ENCODE data around the gene RETN. TPM values are rescaled to one million over a fixed set of nuclear protein-coding genes. Genes with fewer than 3 reads are reported as not detected.
A peak's percentile ranks its signal among the peaks of the same experiment; 100 is the strongest.

RETN gene
- total RNA-seq, 2 donors from 2014 or later, result not detected

DNA sequence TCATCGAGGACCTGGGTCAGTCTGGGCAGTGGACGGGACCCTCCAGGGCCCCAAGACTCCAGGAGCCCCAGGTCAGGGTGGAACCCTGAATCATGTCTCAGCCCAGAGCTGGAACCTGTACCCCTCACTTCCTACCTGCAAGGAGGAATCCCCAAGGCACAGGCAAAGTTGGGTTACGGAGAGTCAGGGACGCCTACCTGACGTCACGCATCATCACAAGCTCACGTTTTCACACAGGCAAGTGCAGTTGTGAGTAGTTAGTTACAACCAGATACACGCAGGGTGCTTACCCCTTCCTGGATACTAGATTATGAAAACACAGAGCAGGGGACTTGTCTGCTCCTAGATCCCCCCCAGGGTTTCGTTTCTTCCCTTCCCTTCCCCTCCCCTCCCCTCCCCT, 1.9 kb downstream of the RETN start:
- Mint-ChIP-seq H3K9me3 (no peaks in the 10 kb centered on the region), H3K36me3 (peaks cover 0 to 5% of the 10 kb centered on the region in 2 donors), H3K27ac (no peak overlapping the region)
- DNase-seq (ENCODE audit: low spot score in 2 of 2) (no peak), ATAC-seq (no peak)

DNA sequence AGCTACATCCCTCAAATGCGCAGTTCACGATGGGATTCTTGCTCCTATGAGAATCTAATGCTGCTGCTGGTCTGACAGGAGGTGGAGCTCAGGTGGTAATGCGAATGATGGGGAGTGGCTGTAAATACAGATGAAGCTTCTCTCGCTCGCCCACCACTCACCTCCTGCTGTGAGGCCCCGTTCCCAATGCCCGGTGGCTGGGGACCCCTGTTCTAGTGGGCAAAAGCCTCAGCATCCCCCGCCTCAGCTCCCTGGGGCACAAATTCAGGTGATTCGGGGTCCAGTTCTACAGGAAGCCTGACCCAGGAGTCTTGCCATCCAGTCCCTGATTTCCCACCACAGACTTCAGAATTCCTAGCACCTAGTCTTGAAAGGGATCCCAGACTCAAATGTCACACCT, 3.7 kb downstream of the RETN start:
- Mint-ChIP-seq H3K36me3 (peaks cover 0 to 5% of the 10 kb centered on the region in 2 donors), H3K27ac (no peak overlapping the region), H3K9me3 (no peaks in the 10 kb centered on the region)
- ATAC-seq (no peak), DNase-seq (ENCODE audit: low spot score in 2 of 2) (no peak)

DNA sequence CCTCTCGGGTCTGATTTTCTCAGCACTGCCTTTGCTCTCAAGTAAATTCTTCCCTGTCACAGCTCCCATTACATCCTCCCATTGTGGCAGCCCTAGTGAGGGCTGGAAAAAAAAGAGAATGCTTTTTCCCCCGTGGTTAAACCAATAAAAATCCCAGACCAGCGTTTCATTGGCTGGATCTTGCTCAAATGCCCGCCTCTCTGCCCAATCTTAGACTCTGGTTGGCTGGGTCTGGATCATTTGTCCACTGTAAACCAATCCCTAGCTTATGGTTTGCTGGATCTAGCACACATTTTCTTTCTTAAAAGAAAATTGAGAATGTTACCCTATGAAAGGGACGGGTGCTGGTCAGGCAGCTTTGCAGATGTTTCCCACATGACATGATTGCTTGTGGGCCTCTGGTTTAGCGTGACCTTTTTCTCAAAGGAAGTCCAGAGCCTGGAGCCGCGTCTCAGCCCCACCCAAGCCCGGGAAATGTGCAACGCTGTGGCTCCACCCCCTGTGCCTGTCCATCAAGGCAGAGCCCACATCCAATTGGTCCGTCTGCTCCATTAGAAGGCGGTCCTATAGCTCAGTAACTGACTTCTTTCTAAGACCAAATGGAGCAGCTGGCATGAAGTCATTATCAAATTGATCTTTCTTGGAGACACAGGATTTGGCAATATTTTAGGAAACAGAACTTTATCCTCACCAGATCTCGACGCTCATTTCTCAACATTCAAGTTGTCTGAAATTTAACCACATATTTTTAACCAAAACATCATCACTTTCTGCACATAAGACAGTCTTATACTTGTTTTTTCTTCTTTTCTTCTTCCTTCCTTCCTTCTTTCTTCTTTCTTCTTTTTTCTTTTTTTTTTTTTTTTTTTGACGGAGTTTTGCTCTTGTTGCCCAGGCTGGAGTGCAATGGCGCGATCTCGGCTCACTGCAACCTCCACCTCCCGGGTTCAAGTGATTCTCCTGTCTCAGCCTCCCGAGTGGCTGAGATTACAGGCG, 5.5 kb downstream of the RETN start:
- H3K36me3 Mint-ChIP-seq, result peaks cover 0 to 5% of the 10 kb centered on the region in 2 donors
- peak in 1 of 2 donors; percentile 23 for DNase-seq (ENCODE audit: low spot score in 2 of 2)
- no peak overlapping the region for H3K27ac Mint-ChIP-seq
- ATAC-seq, result peak in 1 of 2 donors; percentile 23
- no peaks in the 10 kb centered on the region for H3K9me3 Mint-ChIP-seq

DNA sequence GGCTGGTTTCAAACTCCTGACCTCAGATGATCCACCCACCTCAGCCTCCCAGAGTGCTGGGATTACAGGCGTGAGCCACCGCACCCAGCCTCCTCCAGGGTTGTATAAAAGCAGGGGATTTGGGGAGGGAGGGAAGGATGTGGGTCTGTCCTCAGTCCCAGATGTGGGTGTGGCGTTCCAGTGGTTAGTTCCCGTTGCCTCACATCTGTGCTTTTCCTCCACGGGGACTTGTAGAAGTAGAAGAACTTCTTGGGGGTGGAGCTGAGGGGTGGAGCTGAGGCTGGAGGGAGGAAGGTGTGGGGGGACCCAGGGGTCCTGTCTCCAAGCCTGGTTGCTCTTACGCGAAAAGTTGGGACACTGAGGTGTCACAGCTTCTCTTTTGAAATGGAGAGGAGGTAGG, 7.5 kb downstream of the RETN start:
- Mint-ChIP-seq H3K36me3 (peaks cover 2 to 5% of the 10 kb centered on the region in 2 donors), H3K27ac (no peak overlapping the region), H3K9me3 (no peaks in the 10 kb centered on the region)
- DNase-seq (ENCODE audit: low spot score in 2 of 2) (no peak), ATAC-seq (no peak)

DNA sequence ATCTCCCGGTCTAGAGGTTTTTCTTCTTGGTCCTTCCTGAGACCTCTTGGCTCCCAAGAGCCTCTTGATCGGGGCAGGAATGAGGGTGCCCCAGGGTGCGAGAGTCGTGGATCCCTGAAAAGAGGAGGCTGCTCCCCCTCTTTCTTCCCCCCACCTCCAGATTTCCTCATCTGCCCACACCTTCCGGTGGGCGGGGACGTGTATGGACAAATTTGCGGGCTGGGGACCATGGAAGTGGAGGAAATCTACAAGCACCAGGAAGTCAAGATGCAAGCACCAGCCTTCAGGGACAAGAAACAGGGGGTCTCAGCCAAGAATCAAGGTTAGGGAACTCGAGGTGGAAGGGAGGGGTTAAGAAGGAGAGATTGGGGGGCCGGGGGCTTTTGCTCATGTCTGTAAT, 8.0 kb downstream of the RETN start, which contains the start of gene MCEMP1:
MCEMP1 (plus strand) TSS at position 237 of the 400 bp plus-strand sequence; CDS start at position 268, 31 bp downstream.
- ATAC-seq, result no peak
- DNase-seq (ENCODE audit: low spot score in 2 of 2), result no peak
- H3K27ac Mint-ChIP-seq, result no peak within 1 kb of the TSS
- peaks cover 5 to 6% of the 10 kb centered on the region in 2 donors for H3K36me3 Mint-ChIP-seq
- no peaks in the 10 kb centered on the region for H3K9me3 Mint-ChIP-seq

DNA sequence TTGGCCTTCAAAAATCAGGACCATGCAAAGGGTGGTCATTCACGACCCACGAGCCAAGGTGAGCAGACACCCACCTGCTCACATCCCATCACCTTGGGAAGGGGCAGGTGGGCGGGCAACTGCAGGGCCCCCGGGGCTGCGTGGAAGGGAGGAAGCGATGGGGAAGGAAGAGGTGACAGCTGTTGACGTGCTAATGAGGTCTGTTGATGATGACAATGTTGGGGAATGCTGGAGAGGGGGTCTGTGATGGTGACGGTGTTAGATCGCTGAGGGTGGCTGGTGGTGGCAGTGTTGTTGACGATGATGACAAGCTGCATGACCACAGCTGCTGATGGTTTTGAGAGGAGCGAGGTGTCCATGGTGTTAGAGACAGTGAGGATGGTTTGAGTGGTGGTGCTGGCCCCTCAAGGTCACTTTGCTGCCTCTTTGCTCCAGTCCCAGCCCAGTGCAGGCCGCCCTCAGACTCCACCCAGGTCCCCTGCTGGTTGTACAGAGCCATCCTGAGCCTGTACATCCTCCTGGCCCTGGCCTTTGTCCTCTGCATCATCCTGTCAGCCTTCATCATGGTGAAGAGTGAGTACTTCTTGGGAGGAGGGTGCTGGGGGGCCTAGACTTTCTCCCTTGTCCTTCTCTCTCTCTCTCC, 8.9 kb downstream of the RETN start:
- no peak for ATAC-seq
- Mint-ChIP-seq H3K9me3 (no peaks in the 10 kb centered on the region), H3K27ac (no peak overlapping the region), H3K36me3 (peaks cover 9 to 11% of the 10 kb centered on the region in 2 donors)
- DNase-seq (ENCODE audit: low spot score in 2 of 2), result no peak

DNA sequence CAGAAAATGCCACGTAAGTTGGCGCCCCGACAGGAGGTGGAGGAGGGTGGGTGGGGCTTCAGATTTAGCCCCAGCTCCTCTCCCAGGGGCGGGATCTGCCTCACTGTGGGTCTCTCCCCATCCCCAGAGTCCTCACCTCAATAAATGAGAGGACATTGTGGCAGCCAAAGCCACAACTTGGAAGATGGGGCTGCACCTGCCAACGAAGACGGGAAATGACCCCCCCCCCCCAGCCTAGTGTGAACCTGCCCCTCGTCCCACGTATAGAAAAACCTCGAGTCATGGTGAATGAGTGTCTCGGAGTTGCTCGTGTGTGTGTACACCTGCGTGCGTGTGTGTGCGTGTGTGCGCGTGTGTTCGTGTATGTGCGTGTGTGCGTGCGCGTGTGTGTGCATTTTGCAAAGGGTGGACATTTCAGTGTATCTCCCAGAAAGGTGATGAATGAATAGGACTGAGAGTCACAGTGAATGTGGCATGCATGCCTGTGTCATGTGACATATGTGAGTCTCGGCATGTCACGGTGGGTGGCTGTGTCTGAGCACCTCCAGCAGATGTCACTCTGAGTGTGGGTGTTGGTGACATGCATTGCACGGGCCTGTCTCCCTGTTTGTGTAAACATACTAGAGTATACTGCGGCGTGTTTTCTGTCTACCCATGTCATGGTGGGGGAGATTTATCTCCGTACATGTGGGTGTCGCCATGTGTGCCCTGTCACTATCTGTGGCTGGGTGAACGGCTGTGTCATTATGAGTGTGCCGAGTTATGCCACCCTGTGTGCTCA, 10.3 kb downstream of the RETN start:
- peak; percentile 62 to 67 for ATAC-seq
- Mint-ChIP-seq H3K9me3 (no peaks in the 10 kb centered on the region), H3K36me3 (peaks cover 8 to 12% of the 10 kb centered on the region in 2 donors), H3K27ac (peak overlapping the region; percentile 57 to 91)
- peak; percentile 53 to 67 for DNase-seq (ENCODE audit: low spot score in 2 of 2)

DNA sequence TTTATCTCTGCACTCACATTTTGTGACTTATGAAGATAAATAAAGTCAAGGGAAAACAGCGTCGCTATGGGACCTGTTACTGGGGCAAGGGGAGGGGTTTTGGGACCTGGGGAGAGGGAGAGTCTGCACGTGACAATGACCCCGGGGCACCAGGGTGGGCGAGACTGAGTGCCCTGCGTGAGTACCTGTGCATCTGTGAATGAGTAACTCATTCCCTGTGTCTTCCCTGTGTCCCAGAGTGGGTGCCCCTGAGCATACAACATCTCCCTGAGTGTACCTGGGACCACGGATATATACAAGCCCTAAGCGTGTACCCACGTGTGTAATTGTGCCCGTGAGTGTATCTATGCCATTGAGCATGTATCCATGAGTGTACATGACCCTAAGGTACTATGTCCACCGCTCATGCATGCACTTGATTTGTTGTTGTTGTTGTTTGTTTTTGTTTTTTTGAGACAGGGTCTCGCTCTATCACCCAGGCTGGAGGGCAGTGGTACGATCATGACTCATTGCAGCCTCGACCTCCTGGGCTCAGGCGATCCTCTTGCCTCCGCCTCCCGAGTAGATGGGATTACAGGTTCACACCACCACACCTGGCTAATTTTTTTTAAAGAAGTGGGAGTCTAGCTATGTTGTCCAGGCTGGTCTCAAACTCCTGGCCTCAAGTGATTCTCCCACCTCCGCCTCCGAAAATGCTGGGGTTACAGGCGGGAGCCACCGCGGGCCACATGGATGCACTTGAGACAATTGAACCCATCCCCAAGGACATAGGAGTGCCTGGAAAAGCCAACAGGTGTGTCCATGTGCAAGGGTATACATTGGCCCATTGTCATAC, 11.1 kb downstream of the RETN start:
- peaks cover 5 to 12% of the 10 kb centered on the region in 2 donors for H3K36me3 Mint-ChIP-seq
- H3K9me3 Mint-ChIP-seq, result no peaks in the 10 kb centered on the region
- no peak for ATAC-seq
- no peak for DNase-seq (ENCODE audit: low spot score in 2 of 2)
- H3K27ac Mint-ChIP-seq, result peak overlapping the region; percentile 15 to 91

DNA sequence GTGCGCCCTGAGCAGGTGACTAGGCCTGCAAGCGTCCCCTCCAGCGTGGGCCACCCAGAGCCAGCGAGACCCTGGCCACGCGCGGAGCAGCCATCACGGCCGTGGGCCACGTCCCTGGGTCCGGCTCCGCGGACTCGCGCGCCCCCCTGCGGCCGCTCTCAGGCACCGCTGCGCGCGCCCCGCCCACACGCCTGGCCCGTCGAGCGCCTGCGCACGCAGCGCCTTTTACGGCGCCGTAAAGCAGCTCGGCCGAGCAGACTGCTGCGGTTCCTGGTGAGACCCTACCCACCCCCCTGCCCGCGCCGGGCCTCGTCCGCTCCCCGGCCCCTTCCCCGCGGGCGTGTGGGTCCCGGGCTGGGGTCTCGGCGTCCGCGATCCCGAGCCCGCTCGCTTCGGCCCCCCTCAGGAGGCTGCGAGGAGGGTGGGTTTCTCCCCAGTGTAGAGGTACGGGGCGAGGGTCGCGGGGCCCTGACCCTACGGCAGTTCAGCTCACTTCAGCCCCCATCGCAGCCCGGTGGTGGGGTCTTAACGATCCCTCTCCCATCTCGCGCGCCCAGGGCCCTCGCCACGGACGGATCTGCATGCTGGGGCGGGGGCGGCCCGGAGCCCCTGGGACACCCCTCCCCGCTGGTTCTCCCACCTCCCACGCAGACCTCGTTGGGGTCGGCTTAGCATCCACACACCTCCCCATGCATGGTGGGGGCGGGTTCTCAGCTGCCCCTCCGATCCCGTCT, 11.9 kb downstream of the RETN start, which contains the start of gene TRAPPC5:
TRAPPC5 (plus strand) TSS at position 228 of the 734 bp plus-strand sequence. CDS start 1,421 bp downstream, outside the sequence.
- peak; percentile 42 to 54 for ATAC-seq
- peak within 1 kb of the TSS; percentile 91 to 95 for H3K27ac Mint-ChIP-seq
- no peaks in the 10 kb centered on the region for H3K9me3 Mint-ChIP-seq
- H3K36me3 Mint-ChIP-seq, result peaks cover 5 to 12% of the 10 kb centered on the region in 2 donors
- DNase-seq (ENCODE audit: low spot score in 2 of 2), result peak; percentile 91 to 94

DNA sequence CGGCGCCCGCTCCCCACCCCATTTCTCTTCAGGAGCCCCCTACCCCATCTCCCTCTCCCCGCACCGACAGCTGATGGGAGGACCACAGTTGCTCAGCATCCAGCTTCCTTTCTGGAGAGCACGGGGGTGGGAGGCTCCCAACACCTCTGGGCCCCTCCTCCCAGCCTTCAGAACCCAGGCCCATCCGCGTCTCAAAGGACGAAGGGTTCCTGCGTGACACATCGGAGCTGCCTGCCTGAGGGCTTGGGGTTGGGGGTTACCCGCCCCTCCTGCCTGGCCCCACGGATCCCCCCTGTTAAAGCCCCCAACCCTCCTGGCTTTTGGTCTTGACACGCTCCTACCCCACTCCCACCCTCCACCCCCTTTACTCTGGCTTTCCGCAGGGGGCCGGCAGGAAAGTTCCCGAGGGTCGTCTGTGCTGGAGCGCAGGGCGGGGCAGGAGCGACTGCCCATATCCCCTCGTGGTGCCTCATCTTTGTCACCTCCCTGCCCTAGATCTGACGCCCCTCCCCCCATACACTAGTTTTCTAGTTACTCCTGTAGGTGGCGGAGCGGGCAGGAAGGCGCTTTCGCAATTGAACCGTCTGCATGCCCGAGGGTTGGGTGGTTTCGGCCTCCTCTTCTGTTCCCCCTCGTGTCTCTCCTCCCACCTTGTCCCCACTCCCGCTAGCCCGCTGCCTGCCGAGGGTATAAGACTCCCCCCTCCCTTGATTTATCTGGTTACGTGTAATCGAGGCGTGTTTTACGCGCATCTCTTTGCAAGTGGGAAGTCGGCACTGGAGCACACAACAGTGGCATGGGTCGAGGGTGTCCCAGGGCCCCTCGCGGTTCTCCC, 12.7 kb downstream of the RETN start:
- no peaks in the 10 kb centered on the region for H3K9me3 Mint-ChIP-seq
- H3K27ac Mint-ChIP-seq, result peak overlapping the region; percentile 91 to 95
- peaks cover 5 to 12% of the 10 kb centered on the region in 2 donors for H3K36me3 Mint-ChIP-seq
- ATAC-seq (peak; percentile 59 to 67), DNase-seq (ENCODE audit: low spot score in 2 of 2) (peak; percentile 79 to 89)

DNA sequence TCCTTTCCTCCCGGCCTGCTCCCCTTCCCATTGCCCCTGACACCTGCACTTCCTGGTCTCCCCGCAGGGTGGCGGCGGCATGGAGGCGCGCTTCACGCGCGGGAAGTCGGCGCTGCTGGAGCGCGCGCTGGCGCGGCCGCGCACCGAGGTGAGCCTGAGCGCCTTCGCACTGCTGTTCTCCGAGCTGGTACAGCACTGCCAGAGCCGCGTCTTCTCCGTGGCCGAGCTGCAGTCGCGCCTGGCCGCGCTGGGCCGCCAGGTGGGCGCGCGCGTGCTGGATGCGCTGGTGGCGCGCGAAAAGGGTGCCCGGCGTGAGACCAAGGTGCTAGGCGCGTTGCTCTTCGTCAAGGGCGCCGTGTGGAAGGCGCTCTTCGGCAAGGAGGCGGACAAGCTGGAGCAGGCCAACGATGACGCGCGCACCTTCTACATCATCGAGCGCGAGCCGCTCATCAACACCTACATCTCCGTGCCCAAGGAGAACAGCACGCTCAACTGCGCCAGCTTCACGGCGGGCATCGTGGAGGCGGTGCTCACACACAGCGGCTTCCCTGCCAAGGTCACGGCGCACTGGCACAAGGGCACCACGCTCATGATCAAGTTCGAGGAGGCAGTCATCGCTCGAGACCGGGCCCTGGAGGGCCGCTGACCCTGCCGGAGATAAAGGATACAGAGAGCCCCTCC, 13.5 kb downstream of the RETN start:
- H3K9me3 Mint-ChIP-seq, result no peaks in the 10 kb centered on the region
- DNase-seq (ENCODE audit: low spot score in 2 of 2) (no peak), ATAC-seq (no peak)
- H3K36me3 Mint-ChIP-seq, result peaks cover 5 to 12% of the 10 kb centered on the region in 2 donors
- peak overlapping the region; percentile 91 to 95 for H3K27ac Mint-ChIP-seq

DNA sequence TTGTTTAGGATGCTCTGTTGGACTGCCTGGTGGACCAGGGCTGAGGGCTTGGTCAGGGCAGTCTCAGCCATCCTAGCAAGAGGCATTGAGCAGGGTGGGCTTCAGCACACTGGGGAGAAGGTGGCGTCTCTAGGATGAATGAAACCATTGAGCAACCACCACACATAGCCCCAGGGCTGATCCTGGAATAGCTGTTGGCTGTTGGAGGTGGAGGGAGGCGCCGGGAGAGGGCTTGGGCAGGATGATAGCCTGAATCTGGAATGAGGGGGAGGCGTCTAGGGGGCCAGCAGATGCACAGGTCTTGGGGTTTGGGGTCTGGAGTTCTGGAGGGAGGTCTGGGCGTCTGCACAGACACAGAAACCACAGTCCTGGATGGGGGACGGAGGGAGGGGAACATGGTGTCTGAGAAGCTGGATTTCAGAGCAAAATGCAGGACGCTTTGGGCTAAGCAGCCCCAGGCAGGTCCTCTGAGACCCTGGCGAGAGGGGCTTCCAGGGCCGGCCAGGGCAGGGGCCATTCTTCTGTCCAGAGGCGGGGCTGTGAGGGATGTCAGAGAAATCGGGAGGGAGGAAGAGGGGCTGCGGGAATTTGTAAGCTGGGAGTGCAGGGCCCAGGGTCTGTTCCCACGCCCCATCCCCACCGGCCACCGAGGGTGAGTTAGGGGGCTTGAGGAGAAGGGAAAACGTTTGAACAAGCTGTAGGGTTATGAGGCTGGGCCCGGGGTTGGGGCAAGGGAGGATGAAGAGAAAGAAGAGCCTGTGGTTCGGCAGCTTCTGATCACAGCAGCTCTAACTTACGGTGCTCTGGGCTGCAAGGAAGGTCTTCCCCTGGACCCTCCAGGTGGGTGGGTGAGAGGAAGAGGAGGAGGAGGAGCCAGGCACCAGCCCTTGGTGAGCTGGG, 16.9 kb downstream of the RETN start:
- Mint-ChIP-seq H3K27ac (peak overlapping the region in 1 of 2 donors; percentile 80), H3K36me3 (peaks cover 5 to 12% of the 10 kb centered on the region in 2 donors), H3K9me3 (no peaks in the 10 kb centered on the region)
- DNase-seq (ENCODE audit: low spot score in 2 of 2), result no peak
- ATAC-seq, result no peak

DNA sequence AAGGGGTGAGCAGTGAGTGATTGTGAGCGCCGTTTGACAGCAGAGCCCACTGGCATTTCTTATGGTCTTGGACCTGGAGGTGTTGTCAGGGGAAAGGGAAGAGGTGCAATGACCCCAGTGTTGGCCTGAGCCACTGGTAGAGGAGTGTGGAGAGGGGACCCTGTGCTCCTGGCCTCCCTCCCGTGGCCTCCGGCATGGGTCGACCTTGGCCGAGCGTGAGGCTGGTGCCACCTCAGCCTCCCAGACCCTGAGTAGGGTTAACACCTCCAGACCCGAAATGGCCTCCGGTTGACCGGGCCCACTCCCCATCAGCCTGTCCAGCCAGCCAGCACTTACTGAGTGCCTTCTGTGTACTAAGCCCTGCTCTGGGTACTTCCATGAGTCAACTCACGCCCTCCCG, 18.3 kb downstream of the RETN start:
- H3K27ac Mint-ChIP-seq, result no peak overlapping the region
- no peak for DNase-seq (ENCODE audit: low spot score in 2 of 2)
- H3K9me3 Mint-ChIP-seq, result no peaks in the 10 kb centered on the region
- ATAC-seq, result no peak
- H3K36me3 Mint-ChIP-seq, result peaks cover 5 to 6% of the 10 kb centered on the region in 2 donors
